A549 treated with GW870086 at 1 μM for 4 hours (cell line): ENCODE data around the gene KRTCAP3. TPM values are rescaled to one million over a fixed set of nuclear protein-coding genes. Genes with fewer than 3 reads are reported as not detected.

ENCODE experiments used
- total RNA-seq: library from RNA; stranded (reverse); fragments of 200-300 nt; extraction: Qiagen RNA extraction; gene quantifications from 5 replicates; pipeline ENCODE4 v1.2.3, GENCODE V29; 2022; ENCODE audit warnings: low read depth

Gene KRTCAP3, protein sequence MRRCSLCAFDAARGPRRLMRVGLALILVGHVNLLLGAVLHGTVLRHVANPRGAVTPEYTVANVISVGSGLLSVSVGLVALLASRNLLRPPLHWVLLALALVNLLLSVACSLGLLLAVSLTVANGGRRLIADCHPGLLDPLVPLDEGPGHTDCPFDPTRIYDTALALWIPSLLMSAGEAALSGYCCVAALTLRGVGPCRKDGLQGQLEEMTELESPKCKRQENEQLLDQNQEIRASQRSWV
- 0.39 to 0.90 TPM (median 0.85 TPM) in 5 replicates for total RNA-seq

DNA sequence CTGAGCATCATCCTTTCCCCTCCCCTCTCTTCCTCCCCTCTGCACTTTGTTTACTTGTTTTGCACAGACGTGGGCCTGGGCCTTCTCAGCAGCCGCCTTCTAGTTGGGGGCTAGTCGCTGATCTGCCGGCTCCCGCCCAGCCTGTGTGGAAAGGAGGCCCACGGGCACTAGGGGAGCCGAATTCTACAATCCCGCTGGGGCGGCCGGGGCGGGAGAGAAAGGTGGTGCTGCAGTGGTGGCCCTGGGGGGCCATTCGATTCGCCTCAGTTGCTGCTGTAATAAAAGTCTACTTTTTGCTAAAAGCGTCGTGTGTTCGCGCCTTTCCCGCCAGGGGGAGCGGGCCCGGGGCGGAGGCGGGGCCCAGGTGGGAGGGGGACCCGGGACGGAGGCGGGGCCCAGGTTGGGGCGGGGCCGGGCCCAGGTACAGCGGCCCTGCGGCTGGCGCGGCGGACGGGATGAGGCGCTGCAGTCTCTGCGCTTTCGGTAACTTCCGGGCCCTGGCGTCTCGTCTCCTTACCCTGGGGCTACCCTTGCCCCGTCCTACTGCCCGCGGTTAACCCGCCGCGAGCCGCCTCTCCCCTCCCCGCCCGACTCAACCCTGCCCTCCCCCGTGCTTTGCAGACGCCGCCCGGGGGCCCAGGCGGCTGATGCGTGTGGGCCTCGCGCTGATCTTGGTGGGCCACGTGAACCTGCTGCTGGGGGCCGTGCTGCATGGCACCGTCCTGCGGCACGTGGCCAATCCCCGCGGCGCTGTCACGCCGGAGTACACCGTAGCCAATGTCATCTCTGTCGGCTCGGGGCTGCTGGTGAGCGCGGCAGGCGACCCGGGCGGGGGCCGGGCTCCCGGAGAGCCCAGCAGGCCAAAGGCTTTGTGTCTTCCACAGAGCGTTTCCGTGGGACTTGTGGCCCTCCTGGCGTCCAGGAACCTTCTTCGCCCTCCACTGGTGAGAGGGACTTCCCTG, at the start of gene KRTCAP3:
Gene KRTCAP3 (plus strand): TSS at position 424 of the 962 bp plus-strand sequence. CDS start 32 bp downstream, at position 456.

DNA sequence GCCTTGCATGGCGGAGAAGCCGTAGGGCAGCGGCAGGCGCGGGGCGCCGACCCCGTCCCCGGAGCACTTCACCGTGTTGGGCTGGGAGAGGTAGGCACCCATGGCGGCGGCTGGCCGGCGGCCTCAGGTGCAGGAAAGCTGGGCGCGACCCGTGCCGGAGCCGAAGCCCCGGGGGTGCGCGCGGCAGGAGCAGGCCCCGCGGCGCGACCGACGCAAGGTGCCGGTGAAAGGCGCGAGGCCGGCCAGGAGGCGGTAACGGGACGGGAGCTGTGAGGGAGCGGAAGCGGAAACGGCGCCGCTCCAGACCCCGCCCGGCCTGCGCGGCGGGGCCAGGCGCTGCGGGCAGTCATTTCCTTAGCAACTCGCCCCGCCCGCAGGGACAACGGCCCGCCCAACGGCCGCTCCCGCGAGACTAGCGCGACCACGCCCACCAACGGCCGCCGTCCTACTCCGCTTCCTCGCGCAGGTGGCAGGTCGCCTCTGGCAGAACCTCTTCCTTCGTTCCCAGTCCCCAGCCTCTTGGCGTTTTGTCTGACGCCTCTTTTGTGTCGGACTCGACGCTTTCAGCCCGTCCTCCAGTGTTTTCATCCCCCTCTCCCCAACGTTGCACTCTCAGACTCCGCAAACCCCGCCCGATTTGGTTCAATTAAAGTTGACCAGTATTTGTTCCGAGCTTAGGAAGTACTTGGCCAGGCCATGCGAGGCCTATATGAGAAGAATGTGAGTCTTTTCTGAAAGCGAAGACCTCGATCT, 32.7 kb upstream of the KRTCAP3 start, which contains the start of gene PPM1G:
Gene PPM1G (minus strand): TSS at position 271 of the 753 bp plus-strand sequence. CDS start 169 bp downstream, at position 102.

DNA sequence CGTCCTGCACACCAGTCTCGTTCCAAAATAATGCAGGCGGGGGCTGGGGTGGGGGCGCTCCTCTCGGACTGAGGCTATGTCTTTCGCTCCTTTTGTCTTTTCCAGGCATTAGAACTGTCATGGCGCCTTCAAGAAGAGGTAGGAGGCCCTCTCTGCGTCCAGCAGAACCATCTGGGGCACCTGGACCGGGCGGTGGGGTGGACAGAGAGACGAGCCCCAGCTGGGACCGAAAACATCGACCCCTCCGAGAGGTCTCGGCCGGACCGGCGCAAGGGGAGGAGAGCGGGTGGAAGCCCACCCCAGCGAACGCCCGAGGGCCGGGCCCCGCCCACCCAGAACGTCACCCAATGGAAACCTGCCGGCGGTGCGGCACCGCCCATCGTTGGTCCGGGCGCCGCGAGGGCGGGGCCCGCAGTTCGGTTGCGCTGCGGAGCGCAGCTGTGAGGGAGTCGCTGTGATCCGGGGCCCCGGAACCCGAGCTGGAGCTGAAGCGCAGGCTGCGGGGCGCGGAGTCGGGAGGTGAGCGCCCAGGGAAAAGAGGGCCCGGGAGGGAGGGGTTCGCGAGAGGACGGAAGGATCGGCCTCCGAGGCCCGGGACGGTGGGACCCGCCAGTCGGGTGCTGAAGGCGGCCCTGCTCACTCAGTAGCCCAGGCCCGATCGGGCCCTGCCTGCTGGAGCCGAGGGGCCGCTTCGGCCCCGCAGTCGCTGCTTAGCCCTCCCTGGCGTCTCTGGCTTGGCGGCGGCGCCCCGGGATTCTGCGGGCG, 13.8 kb upstream of the KRTCAP3 start, which contains the start of gene NRBP1:
Gene NRBP1 (plus strand): TSS at position 419 of the 765 bp plus-strand sequence. CDS start 4,643 bp downstream, outside the sequence.

DNA sequence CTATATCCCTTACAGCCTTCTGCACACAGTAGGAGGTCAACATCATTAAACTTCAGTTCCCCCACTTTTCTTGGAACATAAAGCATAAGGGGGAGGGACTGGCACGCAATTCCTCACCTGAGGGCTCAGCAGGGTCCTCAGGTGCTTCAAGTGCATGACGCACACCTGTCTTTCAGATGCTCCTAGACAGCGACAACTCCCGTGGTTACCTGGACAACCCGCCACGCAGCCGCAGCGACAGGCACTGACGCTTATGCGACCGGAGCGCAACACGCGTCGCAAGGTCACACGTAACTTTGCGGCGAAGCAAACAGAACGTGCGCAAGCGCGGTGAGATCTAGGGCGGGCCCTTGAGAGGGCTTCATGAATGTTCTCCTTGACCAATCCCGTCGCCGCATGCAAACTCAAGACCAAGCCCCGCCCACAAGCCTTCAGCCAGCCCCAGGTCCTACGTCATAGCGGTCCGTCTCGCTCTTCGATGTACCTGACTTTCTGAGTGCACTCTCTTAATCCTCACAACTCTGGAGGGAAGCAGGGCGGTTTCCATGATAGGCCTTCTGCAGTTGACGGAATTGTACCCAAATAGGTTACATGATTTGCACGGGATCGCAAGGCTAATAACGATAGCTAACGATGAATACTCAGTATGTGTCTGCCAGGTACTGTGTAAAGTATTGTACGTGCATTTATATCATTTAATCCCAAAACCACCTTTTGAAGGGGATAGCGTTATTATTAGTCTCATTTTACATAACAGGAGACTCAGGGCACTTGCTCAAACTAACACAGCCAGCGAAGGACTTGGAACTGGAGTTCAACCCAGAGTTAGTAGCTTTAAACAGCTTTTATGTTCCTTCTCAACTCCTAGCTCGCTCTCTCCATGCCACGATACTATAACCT, 47.6 kb downstream of the KRTCAP3 start, which contains the start of gene IFT172:
Gene IFT172 (minus strand): TSS at position 246 of the 900 bp plus-strand sequence. CDS start 90 bp downstream, at position 156.

Other genes with a start within 250 kb of the KRTCAP3 start
- gene ATRAID, start 230.3 kb upstream of the KRTCAP3 start, total RNA-seq = 214 to 222 TPM (median 218 TPM) in 5 replicates
- 63.5 to 74.6 TPM (median 69.6 TPM) in 5 replicates for gene SLC5A6, start 230.1 kb upstream of the KRTCAP3 start, total RNA-seq
- gene CAD, start 225.0 kb upstream of the KRTCAP3 start, total RNA-seq = 49.8 to 63.2 TPM (median 59.4 TPM) in 5 replicates
- 3.0 to 4.1 TPM (median 3.5 TPM) in 5 replicates for gene SLC30A3, start 179.3 kb upstream of the KRTCAP3 start, total RNA-seq
- not detected in 5 replicates for gene DNAJC5G, start 166.9 kb upstream of the KRTCAP3 start, total RNA-seq
- 0.67 to 1.1 TPM (median 0.72 TPM) in 5 replicates for gene TRIM54, start 160.0 kb upstream of the KRTCAP3 start, total RNA-seq
- gene UCN, start 133.9 kb upstream of the KRTCAP3 start, total RNA-seq = 1.0 to 2.5 TPM (median 1.2 TPM) in 5 replicates
- gene MPV17, start 119.3 kb upstream of the KRTCAP3 start, total RNA-seq = 82.3 to 96.7 TPM (median 86.5 TPM) in 5 replicates
- 56.5 to 64.6 TPM (median 61.4 TPM) in 5 replicates for gene GTF3C2, start 85.6 kb upstream of the KRTCAP3 start, total RNA-seq
- gene EIF2B4, start 72.0 kb upstream of the KRTCAP3 start, total RNA-seq = 54.9 to 62.2 TPM (median 58.8 TPM) in 5 replicates
- gene SNX17, start 71.8 kb upstream of the KRTCAP3 start, total RNA-seq = 135 to 147 TPM (median 145 TPM) in 5 replicates
- 9.7 to 15.5 TPM (median 14.0 TPM) in 5 replicates for gene ZNF513, start 61.6 kb upstream of the KRTCAP3 start, total RNA-seq
- 152 to 163 TPM (median 161 TPM) in 5 replicates for gene PPM1G, start 32.8 kb upstream of the KRTCAP3 start, total RNA-seq
- 118 to 138 TPM (median 130 TPM) in 5 replicates for gene NRBP1, start 13.8 kb upstream of the KRTCAP3 start, total RNA-seq
- 7.5 to 9.9 TPM (median 8.0 TPM) in 5 replicates for gene IFT172, start 47.4 kb downstream of the KRTCAP3 start, total RNA-seq
- 3.5 to 6.2 TPM (median 4.0 TPM) in 5 replicates for gene FNDC4, start 52.8 kb downstream of the KRTCAP3 start, total RNA-seq
- 0.08 to 0.80 TPM (median 0.43 TPM) in 4 of 5 replicates, not detected in the other for gene GCKR, start 54.5 kb downstream of the KRTCAP3 start, total RNA-seq
- gene ZNF512, start 140.7 kb downstream of the KRTCAP3 start, total RNA-seq = 12.2 to 21.3 TPM (median 17.9 TPM) in 5 replicates
- gene CCDC121, start 186.6 kb downstream of the KRTCAP3 start, total RNA-seq = 2.5 to 4.7 TPM (median 4.2 TPM) in 5 replicates
- gene GPN1, start 186.7 kb downstream of the KRTCAP3 start, total RNA-seq = 57.4 to 64.0 TPM (median 60.0 TPM) in 5 replicates
- gene SUPT7L, start 221.2 kb downstream of the KRTCAP3 start, total RNA-seq = 28.2 to 33.4 TPM (median 33.1 TPM) in 5 replicates
- gene SLC4A1AP, start 221.5 kb downstream of the KRTCAP3 start, total RNA-seq = 27.5 to 33.2 TPM (median 31.0 TPM) in 5 replicates